Stimulated activated CD8-positive, alpha-beta memory T cell treated with anti-CD3 and anti-CD28 coated beads, Interleukin-7, amount 100 ng/mL, for 4 hours (primary cell): Measurements from ENCODE around the gene TOP3B.
"Not testable (repeated sequence)": the region's sequence is repeated elsewhere in the genome, so short reads cannot be mapped to it uniquely, and the experiment has no call there.

Experiments used
- DNase-seq, 2 donors: peaks; one replicate each; pipeline ENCODE4 v3.0.0-alpha.2; 2020; ENCODE audit warnings: low read depth in 2 of 2

TOP3B gene

DNA sequence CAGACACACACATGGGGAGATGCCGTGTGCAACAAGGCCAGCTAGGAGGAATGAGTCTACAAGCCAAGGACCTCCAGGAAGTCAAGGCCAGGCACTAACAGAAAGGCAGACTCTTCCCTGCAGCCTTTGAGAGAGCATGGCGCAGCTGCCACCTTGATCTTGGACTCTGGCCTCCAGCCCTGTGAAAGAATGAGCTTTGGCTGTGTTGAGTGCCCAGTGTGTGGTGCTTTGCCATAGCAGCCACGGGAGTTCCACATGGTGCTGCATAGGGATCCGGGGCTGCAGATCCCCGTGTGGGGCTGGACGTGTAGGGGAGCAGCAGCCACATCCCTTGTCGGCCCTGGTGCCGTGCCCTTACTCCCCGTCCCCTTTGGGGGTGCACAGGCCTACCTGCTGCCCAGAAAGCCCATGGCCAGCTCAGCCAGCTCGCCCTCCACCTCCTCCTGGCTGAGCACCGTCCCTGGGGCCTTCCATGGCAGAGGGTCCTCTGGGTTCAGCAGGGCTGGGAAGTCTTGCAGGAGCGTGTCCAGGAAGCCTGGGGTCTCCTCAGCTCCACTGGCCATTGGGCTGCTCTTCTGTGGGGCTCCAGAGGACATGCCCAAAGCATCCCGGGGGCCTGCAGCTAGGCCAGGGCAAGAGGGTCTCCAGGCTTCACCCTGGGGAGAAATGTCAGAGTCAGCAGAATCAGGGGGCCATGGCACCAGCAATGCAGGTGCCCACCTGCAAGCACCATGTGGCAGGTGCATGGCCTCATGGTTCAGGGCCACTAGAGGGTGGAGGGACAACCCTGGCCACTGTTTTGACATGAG, 36.9 kb downstream of the TOP3B start:
- DNase-seq = no peak

GRCh38 chr22:21944871-21945270, 37.7 kb downstream of the TOP3B start:
- DNase-seq = no peak

- no peak for DNase-seq
These were observed 38.8 kb downstream of the TOP3B start for GRCh38 chr22:21943571-21944448.

DNA sequence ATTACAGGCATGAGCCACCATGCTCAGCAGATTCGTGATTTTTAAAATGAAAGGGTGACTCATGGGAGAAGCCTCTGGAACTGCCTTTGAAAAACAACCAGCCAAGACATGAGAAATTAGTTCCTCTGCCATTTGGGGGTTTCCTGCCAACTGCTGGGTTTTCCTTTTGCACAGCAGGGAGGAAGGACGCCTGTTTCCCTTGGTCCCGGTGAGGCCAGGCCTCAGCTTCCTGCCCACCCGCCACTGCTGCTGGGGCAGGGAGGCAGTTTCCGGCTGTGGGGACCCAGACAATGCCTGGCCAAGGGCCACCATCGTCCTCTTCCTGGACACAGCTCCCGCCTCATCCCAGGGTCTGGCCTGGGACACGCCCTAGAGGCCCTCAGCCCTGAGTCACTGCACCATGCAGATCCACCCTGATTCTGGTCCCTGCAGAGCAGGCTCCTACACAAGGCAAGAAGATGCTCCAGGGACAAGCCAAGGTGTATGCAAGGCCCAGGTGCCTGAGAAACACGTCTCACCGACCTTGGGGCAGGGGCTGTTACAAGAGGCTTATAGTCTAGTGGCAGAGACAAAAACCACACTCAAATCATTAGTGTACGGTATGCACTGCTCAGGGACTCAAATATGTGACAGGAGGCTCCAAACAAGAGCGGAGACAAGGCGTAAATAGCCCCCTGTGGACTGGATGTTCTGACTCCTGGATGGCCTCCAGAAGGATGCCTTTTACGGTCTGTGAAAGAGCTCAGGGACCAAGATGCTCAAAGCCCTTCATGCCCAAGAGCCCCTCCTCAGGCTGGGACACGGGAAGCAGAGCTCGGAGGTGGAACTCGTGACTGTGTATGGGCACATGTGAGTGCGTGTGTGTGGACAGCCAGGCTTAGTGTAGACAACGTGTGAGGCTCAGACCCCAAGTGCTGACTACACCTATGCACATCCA, 39.9 kb downstream of the TOP3B start:
- DNase-seq = no peak

- DNase-seq = no peak
These were observed 40.7 kb downstream of the TOP3B start for GRCh38 chr22:21941921-21942320.

- no peak for DNase-seq
These were observed 42.1 kb downstream of the TOP3B start for GRCh38 chr22:21940521-21940920.

DNA sequence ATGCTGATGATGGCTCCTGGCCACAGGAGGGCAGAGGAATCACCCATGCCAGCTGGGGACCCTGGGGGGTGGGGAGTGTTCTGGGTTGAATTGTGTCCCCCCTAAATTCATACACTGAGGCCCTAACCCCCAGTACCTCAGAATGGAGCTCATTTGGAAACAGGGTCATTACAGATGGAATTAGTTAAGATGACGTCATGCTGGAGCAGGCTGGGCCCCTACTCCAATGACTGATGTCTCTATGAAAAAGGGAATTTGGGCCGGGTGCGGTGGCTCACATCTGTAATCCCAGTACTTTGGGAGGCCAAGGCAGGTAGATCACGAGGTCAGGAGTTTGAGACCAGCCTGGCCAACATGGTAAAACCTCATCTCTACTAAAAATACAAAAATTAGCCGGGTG, 42.7 kb downstream of the TOP3B start:
- DNase-seq = not testable (repeated sequence)

DNA sequence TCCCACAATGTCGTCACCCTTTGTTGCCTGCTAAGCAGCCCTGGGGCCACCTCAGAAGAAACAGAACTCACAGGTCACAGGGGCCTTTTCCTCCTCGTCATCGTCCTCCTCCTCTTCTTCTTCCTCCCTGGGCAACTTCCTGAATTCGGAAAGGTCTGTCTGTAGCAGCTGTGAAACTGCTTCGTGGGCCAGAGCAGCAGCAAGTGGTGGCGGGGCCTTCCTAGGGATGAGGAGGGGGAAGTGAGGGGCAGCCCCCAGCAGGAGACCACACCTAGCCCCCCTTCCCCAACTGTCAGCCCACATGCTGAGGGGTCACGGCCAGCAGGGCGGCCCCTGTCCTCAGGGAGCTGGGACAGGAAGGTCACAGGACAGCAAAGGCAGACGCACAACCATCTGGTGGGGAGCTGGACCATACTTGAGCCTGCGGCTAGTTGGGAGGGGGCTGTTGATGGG, 43.1 kb downstream of the TOP3B start:
- DNase-seq = no peak

DNA sequence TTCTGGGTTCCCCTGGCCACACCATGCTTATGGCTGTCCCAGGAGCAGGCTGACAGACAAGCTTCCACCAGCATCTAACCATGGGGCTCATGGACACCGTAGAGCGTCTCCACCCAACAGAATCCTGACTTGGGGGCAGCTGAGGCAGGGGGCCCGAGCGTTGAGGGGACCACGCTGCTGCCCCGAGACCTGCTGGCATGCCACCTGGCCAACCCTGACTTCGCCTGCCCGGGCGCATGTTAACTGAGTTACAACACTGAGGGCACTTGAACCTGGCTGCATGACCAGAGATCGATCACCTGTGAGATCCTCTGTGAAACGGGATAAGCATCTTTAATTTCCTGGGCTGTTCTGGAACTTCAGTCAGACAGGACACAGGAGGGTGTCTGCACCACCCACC, 43.7 kb downstream of the TOP3B start:
- DNase-seq = no peak

DNA sequence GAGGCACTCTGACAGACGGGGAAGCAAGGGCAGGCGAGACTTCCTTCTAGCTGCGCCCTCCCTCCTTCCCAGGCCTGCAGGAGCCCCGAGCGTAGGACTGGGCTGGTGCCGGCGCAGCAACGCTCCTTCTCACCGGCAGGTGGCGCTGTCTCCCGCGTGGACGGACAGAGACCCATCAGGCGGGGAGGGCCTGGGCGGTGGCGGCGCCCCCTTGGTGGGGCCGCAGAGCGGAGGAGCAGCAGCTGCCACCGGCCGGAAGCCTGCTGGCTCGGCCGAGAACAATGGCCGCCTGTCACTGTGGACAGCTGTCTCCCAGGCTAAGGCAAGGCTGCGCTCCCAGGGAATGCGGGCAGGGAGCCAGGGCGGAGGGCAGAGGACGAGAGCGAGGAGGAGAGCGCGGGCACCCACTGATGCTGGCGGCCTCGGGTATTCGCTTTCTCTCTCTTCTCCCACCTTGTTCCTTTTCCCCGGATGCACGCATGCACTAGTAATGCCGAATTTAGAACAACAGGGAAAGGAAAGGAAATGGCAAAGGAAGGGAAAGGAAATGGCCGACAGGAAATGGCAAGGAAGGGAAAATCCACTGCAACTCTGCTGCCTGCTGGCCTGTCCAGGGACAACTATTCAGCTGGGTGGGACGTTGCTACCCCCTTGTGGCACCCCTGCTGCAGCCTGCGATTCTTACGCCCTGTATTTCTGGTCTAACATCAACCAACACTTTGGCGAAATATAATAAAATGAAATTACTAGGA, 44.3 kb downstream of the TOP3B start:
- DNase-seq = peak; percentile 79 to 80

GRCh38 chr22:21937821-21938070, 44.8 kb downstream of the TOP3B start:
- no peak for DNase-seq

GRCh38 chr22:21937041-21937820, 45.4 kb downstream of the TOP3B start:
- no peak for DNase-seq

- no peak for DNase-seq
These were observed 46.3 kb downstream of the TOP3B start for GRCh38 chr22:21936151-21936775.

GRCh38 chr22:21933910-21934309, 48.7 kb downstream of the TOP3B start:
- DNase-seq = no peak

- DNase-seq = no peak
These were observed 49.2 kb downstream of the TOP3B start for GRCh38 chr22:21933413-21933812.

- no peak for DNase-seq
These were observed 50.2 kb downstream of the TOP3B start for GRCh38 chr22:21932347-21932746.

- no peak for DNase-seq
These were observed 51.5 kb downstream of the TOP3B start for GRCh38 chr22:21931056-21931455.

- DNase-seq = no peak
These were observed 53.3 kb downstream of the TOP3B start for GRCh38 chr22:21929253-21929652.

GRCh38 chr22:21928048-21928447, 54.5 kb downstream of the TOP3B start:
- no peak for DNase-seq
